Measurements from ENCODE around the gene PNKP.
A peak's percentile ranks its signal among the peaks of the same experiment; 100 is the strongest.

Gene PNKP

GRCh38 chr19:49912965-49913685, 45.7 kb upstream of the PNKP start:
- Histone ChIP-seq H3K4me1 (ENCODE audit: insufficient read depth, low read length, poor library complexity, severe bottlenecking) (peaks cover 6% of the 10 kb centered on the region), H2AFZ (ENCODE audit: low read length) (no peak overlapping the region), H4K20me1 (ENCODE audit: insufficient read depth, low read length, poor library complexity, severe bottlenecking) (peaks cover 87% of the 10 kb centered on the region), H3F3A (ENCODE audit: low read depth) (no peaks in the 10 kb centered on the region), H3K36me3 (ENCODE audit: insufficient read depth, low read length) (peaks cover 86% of the 10 kb centered on the region; the same call in 1 of the 2 replicates), H3K9me2 (replicated peaks; ENCODE audit: low read depth, low read length) (no peaks in the 10 kb centered on the region), H3K9me3 (ENCODE audit: insufficient read depth, low read depth, low read length) (no peaks in the 10 kb centered on the region), H3K4me2 (ENCODE audit: low read depth, low read length, poor library complexity, severe bottlenecking) (no peak overlapping the region), H3K9ac (ENCODE audit: low read depth, low read length, poor library complexity, severe bottlenecking) (no peak overlapping the region), H3K4me3 (ENCODE audit: low read length, poor library complexity, severe bottlenecking) (no peak overlapping the region), H3K27me3 (ENCODE audit: insufficient read depth, low read length, poor library complexity, severe bottlenecking) (no peaks in the 10 kb centered on the region), H3K79me2 (ENCODE audit: insufficient read depth, low read length) (peaks cover 89% of the 10 kb centered on the region)
- TF ChIP-seq CTCF (conservative IDR thresholded peaks at IDR 0.05; ENCODE audit: low read length) (peak; percentile 19; the same call in 1 of the 2 replicates), EZH2phosphoT487 (IDR thresholded peaks at IDR 0.05; ENCODE audit: borderline replicate concordance) (no peak)

- Histone ChIP-seq H3K36me3 (ENCODE audit: insufficient read depth, low read length) (peaks cover 86% of the 10 kb centered on the region; the same call in 1 of the 2 replicates), H3K4me2 (ENCODE audit: low read depth, low read length, poor library complexity, severe bottlenecking) (no peak overlapping the region)
Observed at GRCh38 chr19:49911381-49912145, 44.2 kb upstream of the PNKP start.

GRCh38 chr19:49910179-49910578, 42.8 kb upstream of the PNKP start:
- Histone ChIP-seq H3K79me2 (ENCODE audit: insufficient read depth, low read length) (peaks cover 72% of the 10 kb centered on the region), H3K36me3 (ENCODE audit: insufficient read depth, low read length) (peaks cover 82% of the 10 kb centered on the region; the same call in 1 of the 2 replicates), H3K9me2 (replicated peaks; ENCODE audit: low read depth, low read length) (no peaks in the 10 kb centered on the region), H3K4me3 (ENCODE audit: low read length, poor library complexity, severe bottlenecking) (no peak overlapping the region), H3K4me1 (ENCODE audit: insufficient read depth, low read length, poor library complexity, severe bottlenecking) (peaks cover 11% of the 10 kb centered on the region), H3K27me3 (ENCODE audit: insufficient read depth, low read length, poor library complexity, severe bottlenecking) (no peaks in the 10 kb centered on the region), H3F3A (ENCODE audit: low read depth) (no peaks in the 10 kb centered on the region), H3K9ac (ENCODE audit: low read depth, low read length, poor library complexity, severe bottlenecking) (no peak overlapping the region), H3K9me3 (ENCODE audit: insufficient read depth, low read depth, low read length) (no peaks in the 10 kb centered on the region), H4K20me1 (ENCODE audit: insufficient read depth, low read length, poor library complexity, severe bottlenecking) (peaks cover 81% of the 10 kb centered on the region), H3K4me2 (ENCODE audit: low read depth, low read length, poor library complexity, severe bottlenecking) (no peak overlapping the region), H2AFZ (ENCODE audit: low read length) (no peak overlapping the region)
- TF ChIP-seq EZH2phosphoT487 (IDR thresholded peaks at IDR 0.05; ENCODE audit: borderline replicate concordance) (no peak), CTCF (conservative IDR thresholded peaks at IDR 0.05; ENCODE audit: low read length) (no peak)

More at GRCh38 chr19:49911381-49912145, 44.2 kb upstream of the PNKP start:
- peaks cover 86% of the 10 kb centered on the region for H3K79me2 ChIP-seq (ENCODE audit: insufficient read depth, low read length)
- H3K9me3 ChIP-seq (ENCODE audit: insufficient read depth, low read depth, low read length), result no peaks in the 10 kb centered on the region
- peak overlapping the region; percentile 16 for H3K9ac ChIP-seq (ENCODE audit: low read depth, low read length, poor library complexity, severe bottlenecking)
- H3K9me2 ChIP-seq (replicated peaks; ENCODE audit: low read depth, low read length), result no peaks in the 10 kb centered on the region
- H3K4me3 ChIP-seq (ENCODE audit: low read length, poor library complexity, severe bottlenecking), result no peak overlapping the region
- H3K27me3 ChIP-seq (ENCODE audit: insufficient read depth, low read length, poor library complexity, severe bottlenecking), result no peaks in the 10 kb centered on the region
- H3F3A ChIP-seq (ENCODE audit: low read depth), result no peaks in the 10 kb centered on the region
- peaks cover 7% of the 10 kb centered on the region for H3K4me1 ChIP-seq (ENCODE audit: insufficient read depth, low read length, poor library complexity, severe bottlenecking)
- TF ChIP-seq EZH2phosphoT487 (IDR thresholded peaks at IDR 0.05; ENCODE audit: borderline replicate concordance), result no peak
- no peak for TF ChIP-seq CTCF (conservative IDR thresholded peaks at IDR 0.05; ENCODE audit: low read length)
- no peak overlapping the region for H2AFZ ChIP-seq (ENCODE audit: low read length)
- peaks cover 90% of the 10 kb centered on the region for H4K20me1 ChIP-seq (ENCODE audit: insufficient read depth, low read length, poor library complexity, severe bottlenecking)
